HK-2 (cell line): Measurements from ENCODE around the gene RALGAPB.
"Not testable (repeated sequence)": the region's sequence is repeated elsewhere in the genome, so short reads cannot be mapped to it uniquely, and the experiment has no call there.

Experiments used
- DNase-seq: peaks from one replicate; pipeline ENCODE4 v3.0.0-alpha.2; 2018; ENCODE audit not compliant: unreplicated experiment

Gene RALGAPB

GRCh38 chr20:38584099-38584763 lies 111.6 kb downstream of the RALGAPB start:
- no peak for DNase-seq

- no peak for DNase-seq
These were observed 112.9 kb downstream of the RALGAPB start for GRCh38 chr20:38585404-38586180.

- DNase-seq, result no peak
These were observed 113.5 kb downstream of the RALGAPB start for GRCh38 chr20:38586181-38586525.

DNA sequence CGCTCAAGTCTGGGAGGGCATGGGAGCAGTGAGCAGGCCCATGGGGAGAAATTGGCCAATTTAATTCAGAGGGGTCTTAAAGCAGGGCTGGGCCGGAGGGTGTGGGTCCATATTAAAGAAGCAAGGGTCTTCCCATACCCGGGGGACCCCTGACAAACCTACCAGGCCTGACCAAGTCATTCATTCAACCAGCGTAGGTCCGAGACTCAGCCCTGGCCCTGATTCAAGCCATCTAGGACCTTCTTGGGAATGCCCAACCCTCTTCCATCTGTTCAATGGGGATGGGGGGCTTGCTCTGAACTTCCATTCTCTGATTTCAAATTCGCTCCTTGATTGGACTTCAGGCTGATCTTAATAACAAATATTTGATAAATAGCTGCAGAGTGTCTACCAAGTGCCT lies 115.7 kb downstream of the RALGAPB start:
- DNase-seq, result no peak

DNA sequence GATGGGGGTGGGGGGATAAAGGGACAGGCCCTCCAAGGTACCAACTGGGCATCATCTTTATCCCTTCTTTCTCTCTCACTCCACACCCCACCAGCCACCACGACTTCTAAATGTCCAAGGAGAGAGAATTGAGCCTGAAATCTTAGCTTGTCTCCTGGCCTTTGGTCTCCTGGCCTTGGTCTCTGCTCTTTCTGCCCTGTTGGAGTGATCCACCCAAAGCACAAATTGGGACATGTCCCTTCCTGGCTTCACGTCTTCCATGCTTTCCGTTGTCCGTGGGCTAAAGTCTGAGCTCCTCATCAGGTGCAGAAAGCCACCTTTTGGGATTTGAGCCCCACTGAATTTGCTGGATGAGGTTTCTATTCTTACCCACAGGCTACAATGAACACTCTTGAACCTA lies 116.7 kb downstream of the RALGAPB start:
- no peak for DNase-seq

DNA sequence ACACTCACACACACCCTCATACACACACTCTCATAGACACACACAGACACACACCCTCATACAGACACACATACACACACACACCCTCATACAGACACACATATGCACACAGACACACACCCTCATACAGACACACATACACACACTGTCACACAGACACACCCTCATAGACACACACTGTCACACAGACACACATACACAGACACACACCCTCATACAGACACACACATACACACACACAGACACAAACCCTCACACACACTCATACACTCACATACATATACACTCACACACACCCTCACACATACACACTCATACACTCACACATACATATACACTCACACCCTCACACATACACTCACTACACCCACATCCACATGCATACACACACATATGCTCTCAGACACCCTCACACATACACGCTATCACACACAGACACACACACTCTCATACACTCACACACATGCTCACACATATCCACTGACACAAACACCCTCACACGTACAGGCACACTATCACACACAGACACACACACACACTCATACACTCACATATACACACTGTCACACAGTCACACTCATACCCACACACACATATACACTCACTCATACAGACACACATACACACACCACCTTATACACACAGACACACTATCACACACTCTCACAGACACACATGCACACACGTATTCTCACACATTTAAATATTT lies 117.5 kb downstream of the RALGAPB start:
- no peak for DNase-seq

DNA sequence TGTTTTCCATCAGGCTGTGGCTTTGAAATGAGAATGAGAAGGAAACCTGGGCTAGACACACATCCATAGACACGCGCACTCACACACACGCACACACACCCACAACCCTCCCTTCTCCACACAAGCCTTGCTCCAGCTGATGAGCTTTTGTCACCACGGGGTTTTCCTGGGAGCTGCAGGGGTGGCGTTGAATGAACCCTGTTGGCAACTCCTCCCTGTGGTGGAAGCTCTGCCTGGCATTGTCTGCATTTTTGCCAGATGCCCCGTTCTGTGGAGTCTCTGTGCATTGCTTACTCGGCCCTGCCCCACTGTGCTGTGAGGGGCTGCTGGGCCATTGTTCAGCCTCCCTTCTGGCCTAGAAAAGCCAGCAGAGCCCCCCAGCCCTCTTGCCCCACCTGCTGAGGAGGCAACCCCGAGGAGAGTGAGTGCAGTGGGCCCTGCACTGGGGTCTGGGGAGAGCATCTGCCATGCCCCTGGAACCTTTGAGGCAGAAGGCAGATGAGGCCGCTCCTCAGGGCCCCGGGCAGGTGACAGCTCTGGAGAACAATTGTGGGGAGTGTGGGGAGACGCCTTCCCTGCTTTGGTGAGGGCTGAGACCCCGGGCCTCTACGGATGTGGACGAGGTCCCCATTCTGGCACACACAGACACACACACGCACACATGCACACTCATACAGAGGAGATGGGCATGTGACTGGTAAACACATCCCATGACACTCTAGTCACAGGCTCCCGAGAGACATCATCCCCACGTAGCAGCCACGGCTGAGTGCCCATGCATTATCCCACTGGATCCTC lies 118.2 kb downstream of the RALGAPB start:
- DNase-seq, result peak; percentile 78

- no peak for DNase-seq
These were observed 119.1 kb downstream of the RALGAPB start for GRCh38 chr20:38591474-38592410.

DNA sequence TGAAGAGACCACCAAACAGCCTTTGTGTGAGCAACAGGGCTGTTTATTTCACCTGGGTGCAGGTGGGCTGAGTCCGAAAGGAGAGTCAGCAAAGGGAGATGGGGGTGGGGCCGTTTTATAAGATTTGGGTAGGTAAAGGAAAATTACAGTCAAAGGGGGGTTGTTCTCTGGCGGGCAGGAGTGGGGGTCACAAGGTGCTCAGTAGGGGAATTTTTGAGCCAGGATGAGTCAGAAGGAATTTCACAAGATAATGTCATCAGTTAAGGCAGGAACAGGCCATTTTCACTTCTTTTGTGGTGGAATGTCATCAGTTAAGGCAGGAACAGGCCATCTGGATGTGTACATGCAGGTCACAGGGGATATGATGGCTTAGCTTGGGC lies 119.8 kb downstream of the RALGAPB start:
- not testable (repeated sequence) for DNase-seq

DNA sequence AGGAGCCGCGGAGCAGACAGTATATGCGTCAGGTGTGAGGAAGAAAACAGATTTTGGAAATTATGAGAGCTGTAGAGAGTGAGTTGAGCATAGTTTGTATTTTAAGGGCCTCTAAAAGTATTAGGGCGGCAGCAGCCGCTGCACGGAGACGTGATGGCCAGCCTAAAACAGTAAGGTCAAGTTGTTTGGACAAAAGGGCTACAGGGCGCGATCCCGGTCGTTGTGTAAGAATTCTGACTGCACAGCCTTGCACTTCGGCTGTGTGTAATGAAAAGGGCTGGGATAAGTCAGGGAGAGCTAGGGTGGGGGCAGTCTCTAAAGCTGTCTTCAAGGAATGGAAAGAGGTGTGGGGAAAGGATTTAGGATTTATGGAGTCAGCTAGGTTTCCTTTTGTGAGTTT lies 121.6 kb downstream of the RALGAPB start:
- not testable (repeated sequence) for DNase-seq

DNA sequence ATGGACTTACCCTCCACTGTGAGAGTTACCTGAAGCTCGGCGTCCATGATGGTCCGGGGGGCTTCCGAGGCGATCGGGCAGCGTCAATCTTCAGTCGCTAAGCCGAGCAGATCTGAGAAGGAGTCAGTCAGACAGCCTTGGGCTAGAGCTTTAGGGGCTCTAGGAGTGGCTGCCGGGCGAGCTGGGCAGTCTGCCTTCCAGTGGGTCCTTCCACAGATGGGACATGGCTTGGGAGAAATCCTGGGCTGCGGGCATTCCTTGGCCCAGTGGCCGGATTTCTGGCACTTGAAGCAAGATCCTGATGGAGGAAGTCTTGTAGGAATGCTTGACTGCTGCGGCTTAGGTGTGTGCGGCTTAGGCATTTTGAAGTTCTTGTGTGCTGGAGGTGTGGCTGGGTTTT lies 123.2 kb downstream of the RALGAPB start:
- DNase-seq, result not testable (repeated sequence)

GRCh38 chr20:38599410-38599882 lies 126.8 kb downstream of the RALGAPB start:
- peak; percentile 98 for DNase-seq

DNA sequence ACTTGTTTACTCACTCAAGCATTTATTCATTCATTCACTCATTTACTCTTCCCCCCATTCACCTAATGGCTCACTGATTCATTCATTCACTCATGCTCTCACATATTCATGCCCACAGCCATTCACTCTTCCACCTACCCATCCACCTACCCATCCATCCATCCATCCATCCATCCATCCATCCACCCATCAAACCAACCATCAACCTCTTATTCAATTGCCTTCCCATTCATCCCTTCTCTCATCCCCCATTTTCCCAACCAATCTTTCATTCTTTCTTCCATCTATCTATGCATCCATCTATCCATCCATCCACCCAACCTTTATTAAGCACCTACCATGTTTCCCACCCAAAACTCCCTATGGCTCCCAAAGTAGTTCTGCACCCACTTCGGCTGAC lies 127.4 kb downstream of the RALGAPB start:
- no peak for DNase-seq

GRCh38 chr20:38601216-38602184 lies 128.9 kb downstream of the RALGAPB start, which contains the start of gene ARHGAP40:
ARHGAP40 (plus strand) TSS chr20:38601809.
- peak; percentile 90 for DNase-seq

DNA sequence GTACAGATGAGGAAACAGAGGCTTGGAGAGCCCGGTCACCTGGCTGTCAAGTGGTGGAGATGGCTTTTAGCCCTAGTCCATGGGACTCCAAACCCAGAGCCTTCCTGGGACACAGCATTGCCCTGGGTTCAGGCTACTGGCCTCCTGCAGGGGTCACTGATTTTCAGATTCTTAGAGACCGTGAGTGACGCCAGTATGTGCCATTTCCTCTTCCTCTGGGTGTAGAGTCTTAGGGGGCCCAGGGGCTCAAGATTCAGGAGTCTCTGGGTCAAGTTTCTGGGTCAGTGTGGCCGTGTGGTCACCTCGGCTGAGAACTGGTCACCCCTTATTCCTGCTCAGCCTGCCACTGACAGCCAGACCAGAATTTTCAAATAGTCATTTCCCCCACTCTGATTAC lies 129.5 kb downstream of the RALGAPB start:
- peak; percentile 44 for DNase-seq

GRCh38 chr20:38603286-38603685 lies 130.6 kb downstream of the RALGAPB start:
- no peak for DNase-seq

DNA sequence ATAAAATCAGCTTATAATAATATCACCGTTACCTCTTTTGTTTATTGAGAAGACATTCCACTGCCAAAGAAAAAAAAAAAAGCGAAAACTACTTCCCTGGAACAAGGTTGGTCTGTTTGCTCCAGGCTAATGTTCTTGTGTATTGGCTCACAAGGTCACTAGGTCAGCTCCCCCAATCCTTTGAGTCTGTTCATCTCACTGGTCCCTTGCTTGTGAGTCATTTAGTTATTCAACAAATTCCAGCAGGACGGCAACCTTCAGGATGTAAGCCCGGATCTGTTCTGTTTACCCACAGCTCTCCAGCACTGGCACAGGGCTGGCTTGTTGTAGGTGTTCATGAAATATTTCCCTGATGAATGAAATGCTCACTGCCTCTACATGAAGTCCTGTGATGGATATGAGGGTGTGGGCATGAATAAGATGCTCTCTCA lies 132.2 kb downstream of the RALGAPB start:
- peak; percentile 66 for DNase-seq

DNA sequence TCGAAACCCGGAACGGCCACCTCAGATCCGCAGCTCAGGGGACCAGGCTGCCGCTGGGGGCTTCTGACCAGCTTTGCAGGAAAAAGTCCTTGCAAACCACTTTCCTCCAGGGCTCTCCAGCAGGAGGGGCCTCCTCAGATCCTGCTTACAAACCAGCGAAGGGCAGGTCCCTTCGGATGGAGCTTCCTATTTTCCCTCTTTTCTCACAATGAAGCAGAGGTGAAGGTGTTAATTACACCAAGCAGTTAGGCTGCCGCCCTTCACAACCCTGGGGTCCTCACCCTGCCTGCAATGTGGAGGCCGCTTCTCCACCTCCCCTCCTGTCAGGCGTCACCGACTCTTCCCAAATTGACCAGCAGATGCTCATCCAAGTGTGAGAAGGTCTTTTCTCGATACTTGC lies 134.7 kb downstream of the RALGAPB start:
- DNase-seq, result no peak

- no peak for DNase-seq
These were observed 135.5 kb downstream of the RALGAPB start for GRCh38 chr20:38608188-38608587.
